GM10847 (cell line): ENCODE data around the gene SEMA4D.

Experiments
- POLR2A ChIP-seq: IDR thresholded peaks from 2 replicates; pipeline ENCODE4 v1.6.1; 2011; ENCODE audit not compliant: insufficient read length; ENCODE audit errors: extremely low read depth

SEMA4D gene

DNA sequence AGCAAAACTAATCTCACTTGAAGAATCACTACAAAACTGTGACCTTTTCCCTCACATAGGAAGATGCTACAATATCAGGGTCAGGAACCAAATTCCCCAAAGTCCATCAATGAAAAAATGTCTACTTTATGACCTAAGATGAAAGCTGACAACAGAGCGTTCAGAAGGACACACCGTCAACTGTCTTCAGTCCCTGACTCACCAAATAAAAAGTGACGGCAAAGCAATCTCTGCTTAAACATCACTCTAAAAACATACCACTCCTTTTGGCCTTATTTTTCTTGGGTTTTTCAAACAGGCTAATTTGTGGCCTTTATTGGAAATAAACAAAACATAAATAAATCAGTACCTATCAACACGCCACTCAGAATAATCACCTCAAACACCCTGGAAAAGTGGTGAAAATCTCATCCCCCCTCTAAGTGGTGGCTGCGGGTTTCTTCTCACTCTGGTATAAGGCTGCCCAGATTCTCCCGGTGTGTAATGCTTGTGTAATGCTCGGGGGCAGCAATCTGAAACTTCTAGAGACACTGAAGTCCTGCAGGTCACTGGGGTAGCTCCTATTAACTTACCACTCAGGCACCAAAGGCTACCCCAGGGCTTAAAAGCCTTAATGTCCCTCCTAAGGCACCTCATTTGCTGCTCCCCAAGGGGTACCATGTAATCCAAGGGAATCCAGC, 29.5 kb downstream of the SEMA4D start:
- TF ChIP-seq POLR2A, result no peak

DNA sequence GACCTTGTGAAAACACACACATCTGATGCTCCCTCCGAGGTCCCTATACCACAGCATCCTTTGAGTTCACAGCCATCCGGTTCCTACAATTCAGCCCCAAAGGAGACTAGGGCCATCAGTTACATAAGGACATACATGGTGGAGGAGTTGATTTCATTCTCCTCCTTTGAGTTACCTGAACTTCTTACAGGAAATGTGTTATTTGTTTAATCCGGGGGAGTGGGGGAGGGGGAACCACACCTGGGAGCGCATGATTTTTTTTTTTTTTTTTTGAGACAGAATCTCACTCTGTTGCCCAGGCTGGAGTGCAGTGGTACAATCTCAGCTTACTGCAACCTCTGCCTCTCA, 30.7 kb downstream of the SEMA4D start:
- no peak for TF ChIP-seq POLR2A

DNA sequence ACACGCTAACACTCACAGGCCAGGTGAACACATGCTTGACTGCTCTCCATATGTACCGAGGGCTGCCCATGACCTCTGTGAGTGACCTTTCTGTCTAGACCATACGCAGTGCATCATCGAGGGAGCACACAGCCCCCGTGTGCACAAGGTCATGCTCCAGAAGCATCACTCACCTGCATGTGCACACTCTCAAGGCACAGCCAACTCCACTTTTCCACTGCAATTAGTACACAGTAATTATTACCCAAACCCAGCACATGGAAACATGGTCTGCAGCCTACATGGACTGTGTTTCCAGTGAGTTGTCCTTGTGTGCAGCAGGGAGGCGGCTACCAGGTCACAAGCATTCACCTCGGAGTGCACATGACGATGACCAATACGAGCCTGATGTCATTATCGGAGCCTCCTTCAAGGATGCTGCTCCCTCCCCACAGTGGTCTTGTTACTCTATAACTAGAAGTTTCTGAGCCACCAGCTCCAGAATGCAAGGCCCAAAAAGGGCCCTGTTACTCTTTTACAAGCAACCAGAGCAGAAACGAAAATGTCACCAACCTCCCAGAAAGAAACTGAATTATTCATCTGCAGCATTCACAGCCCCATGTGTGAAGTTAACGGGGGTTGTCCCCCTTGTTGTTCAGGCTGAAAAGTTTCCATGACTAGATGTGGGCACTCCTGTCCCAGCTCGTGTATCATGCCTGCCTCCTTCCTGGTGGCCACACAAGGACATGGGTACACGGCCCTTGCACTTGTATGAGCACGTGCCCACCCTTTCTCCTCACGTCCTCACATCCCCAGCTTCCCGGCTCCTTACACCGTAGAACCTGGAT, 31.2 kb downstream of the SEMA4D start:
- no peak for TF ChIP-seq POLR2A

DNA sequence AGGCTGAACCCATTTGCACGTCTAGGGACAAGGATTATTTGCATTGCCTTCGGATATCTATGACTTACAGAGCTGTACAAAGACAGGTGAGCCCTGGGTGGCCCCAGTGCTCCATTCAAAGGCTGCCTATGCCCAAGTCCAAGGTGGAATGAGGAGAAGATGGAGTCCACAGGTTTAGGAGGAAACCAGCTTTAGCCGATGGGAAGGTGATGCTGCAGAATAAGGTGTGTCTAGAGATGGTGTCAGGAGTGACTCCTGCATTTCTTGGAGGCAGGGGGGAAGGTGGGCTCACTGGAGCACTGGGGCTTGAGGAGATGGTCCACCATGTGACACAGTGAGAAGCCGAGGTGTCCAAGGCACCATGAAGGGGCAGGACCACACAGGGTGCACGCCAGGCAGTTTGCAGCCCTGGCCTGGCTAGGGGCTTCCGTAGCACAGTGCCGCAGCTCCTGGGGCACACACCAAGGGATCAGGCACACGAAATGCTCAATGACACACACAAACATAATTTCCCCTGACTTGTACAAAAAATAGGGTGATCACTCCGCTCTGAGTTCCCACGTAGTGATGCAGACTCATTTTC, 32.1 kb downstream of the SEMA4D start:
- no peak for TF ChIP-seq POLR2A

DNA sequence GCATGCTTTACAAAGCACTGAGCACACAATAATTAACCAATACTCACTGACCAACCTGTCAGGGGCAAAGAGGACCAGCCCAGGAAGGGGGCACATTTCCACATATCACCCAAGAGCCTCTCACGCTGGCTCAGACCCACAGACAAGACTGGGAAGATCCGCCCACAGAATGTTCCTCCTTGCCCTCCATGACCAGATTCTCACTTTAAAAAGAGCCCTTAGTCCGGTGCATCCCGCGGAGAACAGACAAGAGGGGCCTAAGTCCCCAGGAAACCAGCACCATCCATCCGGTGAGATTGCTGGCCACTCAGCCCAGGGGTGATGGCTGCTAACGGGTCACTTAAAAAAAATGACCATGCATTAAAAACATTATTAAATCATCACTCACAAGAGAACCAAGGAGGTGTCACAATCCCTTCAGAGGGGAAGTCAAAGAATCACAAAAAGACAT, 32.9 kb downstream of the SEMA4D start:
- no peak for TF ChIP-seq POLR2A

DNA sequence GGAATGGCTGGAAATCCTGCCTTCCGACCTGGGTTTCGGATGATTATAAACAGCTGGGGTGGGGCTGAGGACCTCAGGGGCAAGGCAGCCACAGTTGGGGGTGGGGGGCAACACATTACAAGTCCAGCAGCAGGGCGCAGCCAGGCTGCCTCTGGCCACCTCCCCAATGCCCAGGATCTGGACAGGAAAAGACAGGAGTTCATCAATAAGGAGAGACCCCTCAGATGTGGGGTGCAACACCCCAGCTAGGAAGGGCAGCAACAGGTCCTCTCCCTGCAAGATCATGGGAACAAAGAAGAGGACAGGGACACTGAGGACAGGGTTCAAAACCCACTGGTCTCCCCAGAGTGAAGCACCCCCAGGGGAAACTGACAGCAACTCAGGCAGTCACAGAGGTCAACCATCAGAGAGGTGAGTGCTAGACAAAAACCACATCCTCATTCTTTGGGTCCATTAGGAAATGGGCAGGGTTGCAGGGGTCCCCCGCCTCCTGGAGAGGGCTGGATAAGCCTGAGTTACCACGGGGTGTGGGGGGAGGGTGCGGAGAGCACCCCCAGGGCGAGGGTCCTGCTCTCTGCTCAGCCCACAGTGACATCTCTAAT, 33.5 kb downstream of the SEMA4D start:
- TF ChIP-seq POLR2A, result no peak

DNA sequence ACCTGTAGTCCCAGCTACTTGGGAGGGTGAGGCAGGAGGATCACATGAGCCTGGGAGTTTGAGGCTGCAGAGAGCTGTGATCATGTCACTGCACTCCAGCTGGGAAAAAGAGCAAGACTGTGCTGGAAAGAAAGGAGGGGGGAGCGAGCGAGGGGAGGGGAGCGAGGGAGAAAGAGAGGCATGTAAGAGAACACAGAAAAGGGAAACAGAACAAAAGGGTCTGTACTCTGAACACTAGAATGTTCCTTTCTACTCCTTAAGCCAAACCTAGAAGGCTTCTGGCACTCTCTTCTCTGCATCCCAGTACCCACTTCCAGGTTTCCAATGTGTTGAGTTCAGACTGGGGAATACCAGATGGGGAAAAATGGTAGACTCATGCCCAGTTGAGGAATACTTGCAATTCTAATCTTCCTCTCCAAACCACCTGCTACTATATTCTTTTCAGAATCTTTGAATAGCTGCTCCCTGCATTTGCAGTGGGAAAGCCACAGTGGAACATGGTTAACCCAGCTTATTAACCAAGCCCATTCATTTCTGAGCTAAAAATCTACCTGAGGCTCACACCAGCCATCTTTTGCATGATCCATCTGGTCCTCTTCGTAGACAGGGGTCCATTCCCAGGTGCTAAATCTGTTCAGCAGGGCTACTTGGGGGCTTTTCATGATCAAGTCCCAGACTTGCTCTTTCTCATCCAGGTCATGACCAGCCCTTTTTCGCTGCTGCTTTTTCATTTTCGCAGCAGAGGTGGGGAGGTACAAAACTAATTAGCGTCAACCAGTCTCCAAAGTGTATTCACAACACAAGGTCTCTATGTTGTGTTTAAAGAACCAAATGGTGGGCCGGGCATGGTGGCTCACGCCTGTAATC, 34.9 kb downstream of the SEMA4D start:
- TF ChIP-seq POLR2A, result no peak

DNA sequence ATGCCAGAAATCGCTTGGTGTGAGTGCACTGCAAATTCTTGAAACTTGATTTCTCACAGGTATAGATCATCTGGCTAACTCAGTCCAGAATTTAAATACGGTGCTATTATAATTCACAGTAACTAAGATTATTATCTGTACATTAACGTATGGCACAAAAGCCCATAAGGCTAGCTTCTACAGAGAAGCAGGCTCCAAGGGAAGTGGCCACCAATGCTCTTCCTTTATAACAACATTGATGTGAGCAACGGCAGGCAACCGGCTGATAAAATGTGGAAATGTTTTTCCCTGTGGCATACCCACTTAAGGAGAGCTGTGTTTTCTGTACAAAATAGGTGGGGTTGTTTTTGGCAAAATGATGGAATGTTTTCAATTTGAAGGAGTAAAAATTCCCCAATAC, 35.7 kb downstream of the SEMA4D start:
- no peak for TF ChIP-seq POLR2A

DNA sequence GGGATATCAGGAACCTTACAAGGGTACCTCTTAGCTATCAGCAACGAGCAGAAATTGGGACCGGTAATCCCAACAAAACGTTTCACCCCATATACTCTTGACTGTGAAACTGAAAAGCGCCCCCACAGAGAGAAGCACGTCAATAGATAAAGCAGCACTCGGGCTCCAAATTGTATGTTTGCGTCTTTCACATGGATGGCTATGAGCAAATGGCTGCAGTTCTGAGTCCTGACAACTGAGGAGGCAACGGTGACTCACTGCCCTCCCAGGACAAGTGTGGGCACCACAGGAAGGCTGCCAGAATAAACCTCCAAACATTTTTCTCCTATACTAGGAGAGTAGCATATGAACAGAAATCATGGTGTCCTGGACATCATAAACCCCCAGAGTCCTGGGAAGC, 36.6 kb downstream of the SEMA4D start:
- no peak for TF ChIP-seq POLR2A

DNA sequence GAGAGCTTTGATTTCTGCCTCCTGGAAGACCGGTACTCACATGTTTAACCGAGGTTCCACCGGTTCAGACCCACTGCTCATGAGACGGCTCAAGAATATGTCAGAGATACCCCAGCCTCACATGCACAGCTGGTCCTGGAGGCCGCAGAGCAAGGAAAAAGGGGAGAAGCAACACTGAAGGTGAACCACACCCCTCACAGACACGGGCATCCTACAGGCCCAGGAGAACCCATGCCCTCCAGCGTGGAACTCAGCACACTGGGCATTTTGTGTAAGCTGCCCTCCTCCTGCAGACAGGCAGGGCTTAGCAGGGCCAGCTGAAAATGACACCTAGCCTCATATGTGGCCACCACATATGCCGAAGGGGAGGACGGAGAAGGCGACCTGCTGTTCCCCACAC, 37.4 kb downstream of the SEMA4D start:
- TF ChIP-seq POLR2A, result no peak

DNA sequence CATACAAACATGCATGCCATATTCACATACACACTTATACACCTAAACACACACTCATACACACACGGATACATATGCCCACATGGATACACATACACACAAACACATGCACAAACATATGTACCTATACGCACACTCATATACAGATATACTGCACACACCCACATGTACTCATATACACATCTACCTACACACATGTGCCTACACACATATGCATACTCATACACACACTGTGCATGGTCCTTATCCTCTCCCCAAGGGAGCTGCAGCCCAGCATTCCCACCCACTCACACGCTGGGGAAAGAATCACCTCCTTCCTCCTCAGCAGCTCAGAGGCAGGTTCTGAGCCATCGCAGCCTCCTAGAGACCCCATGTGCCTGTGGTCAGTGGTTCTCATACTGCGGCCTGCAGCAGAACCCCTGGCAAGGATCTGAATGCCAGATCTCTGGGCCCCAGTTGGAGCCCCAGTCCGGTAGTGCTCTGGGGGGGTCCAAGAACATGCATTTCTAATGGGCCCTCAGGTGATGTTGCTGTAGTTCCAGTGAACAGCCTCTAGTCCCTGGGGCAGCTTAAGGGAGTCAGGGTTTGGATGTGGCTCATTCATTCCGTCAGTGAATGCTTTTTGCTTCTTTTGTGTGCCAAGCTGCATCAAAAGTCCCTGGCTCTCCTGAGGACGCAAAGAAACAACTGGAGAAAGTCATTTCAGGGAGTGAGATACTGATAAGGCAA, 39.0 kb downstream of the SEMA4D start:
- no peak for TF ChIP-seq POLR2A

DNA sequence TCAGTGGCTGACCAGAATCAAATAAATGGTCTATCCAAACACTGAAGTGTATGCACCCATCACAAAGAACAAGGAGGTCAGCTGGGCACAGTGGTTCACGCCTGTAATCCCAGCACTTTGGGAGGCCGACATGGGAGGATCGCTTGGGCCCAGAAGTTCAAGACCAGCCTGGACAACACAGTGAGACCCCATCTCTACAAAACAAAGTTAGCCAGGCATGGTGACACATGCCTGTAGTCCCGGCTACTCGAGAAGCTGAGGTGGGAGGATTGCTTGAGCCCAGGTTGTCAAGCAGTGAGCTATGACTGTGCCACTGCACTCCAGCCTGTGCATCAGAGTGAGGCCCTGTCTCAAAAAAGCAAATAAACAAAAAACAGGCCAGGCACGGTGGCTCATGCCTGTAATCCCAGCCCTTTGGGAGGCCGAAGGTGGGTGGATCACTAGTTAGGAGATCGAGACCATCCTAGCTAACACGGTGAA, 40.5 kb downstream of the SEMA4D start:
- no peak for TF ChIP-seq POLR2A

DNA sequence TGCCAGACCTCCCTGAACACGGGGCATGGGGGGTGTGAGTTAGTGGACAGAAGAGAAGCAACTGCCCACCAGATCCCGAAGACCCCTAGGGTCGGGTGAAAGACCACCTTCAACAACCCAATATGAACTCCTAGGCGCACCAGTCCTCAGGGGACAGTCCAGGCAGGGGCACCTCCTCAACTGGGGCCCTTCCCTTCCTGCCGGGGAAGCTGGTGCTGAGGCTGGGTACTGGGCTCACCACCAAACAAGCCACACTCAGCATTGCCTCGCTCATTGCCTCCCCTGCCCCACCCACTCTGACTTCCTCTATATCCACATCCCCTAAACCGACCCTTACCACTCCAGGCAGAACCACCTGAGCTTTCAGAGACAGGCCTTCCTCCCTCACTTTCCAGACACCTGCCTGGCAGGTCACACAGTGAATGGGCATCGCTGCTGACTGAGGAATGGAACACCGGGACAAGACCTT, 42.5 kb downstream of the SEMA4D start:
- no peak for TF ChIP-seq POLR2A
